Measurements from ENCODE around the gene SVOP.
"Not testable (repeated sequence)": the region's sequence is repeated elsewhere in the genome, so short reads cannot be mapped to it uniquely, and the experiment has no call there.

SVOP gene

GRCh38 chr12:108879615-108880254, 141.1 kb downstream of the SVOP start, which contains the start of gene DAO:
DAO (plus strand) TSS chr12:108880092; CDS start chr12:108885007, 4,915 bp downstream.
- no peak for DNase-seq

- DNase-seq: no peak
These were observed 144.3 kb downstream of the SVOP start for GRCh38 chr12:108876550-108876949.

GRCh38 chr12:108875682-108876361, 145.0 kb downstream of the SVOP start:
- no peak for DNase-seq

GRCh38 chr12:108875280-108875679, 145.6 kb downstream of the SVOP start:
- DNase-seq: no peak

GRCh38 chr12:108868781-108869180, 152.1 kb downstream of the SVOP start:
- DNase-seq: no peak

- not testable (repeated sequence) for DNase-seq
These were observed 154.8 kb downstream of the SVOP start for GRCh38 chr12:108866083-108866482.

- no peak for DNase-seq
These were observed 155.7 kb downstream of the SVOP start for GRCh38 chr12:108865169-108865568.

- DNase-seq: no peak
These were observed 158.3 kb downstream of the SVOP start for GRCh38 chr12:108862588-108862959.

- no peak for DNase-seq
These were observed 158.8 kb downstream of the SVOP start for GRCh38 chr12:108861878-108862587.

- no peak for DNase-seq
These were observed 160.4 kb downstream of the SVOP start for GRCh38 chr12:108860443-108860842.

- no peak for DNase-seq
These were observed 161.0 kb downstream of the SVOP start for GRCh38 chr12:108859923-108860291.

GRCh38 chr12:108859141-108859922, 161.5 kb downstream of the SVOP start:
- DNase-seq: not testable (repeated sequence)

GRCh38 chr12:108858311-108859074, 162.4 kb downstream of the SVOP start:
- DNase-seq: no peak

All from activated CD8-positive, alpha-beta memory T cell treated with anti-CD3 and anti-CD28 coated beads, Interleukin-2, amount 50 U/mL, for 48 hours (primary cell).